Measurements from ENCODE around the gene NPAS2.

DNA sequence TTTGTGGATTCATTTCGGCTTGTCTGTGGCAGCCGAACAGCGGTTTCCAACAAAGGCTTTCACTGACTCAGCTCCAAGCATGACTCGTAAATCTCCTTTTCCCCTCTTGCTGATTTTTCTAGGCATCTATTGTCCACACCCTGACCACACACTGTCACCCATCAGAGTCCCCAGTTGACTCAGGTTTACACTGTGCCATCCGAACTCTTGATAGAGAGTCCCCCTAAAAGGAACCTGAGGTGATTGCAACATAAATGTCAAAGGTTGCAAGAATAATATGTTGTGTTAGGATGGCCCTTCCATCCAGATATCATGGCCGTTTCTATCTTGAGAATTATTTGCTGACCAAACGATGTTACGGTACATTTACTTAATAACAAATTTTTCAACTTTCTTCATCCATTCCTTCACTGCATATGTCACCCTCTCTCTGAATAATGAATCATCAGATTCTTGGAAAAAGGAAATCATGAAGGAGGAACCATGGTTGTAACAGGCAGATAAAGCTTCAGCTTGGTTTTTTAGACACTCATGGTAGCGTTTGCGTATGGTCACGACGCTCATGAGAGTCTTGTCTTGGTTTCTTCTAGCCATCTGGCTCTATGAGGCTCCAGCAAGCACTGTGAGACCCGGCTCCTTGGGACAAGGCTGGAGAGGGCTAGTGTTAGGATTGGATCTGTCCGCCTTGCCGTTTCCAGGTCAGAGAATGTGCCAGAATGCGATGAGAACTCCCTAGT is 72.1 kb downstream of the NPAS2 start:
- TF ChIP-seq POLR2AphosphoS5 (IDR thresholded peaks at IDR 0.05) (no peak), EP300 (IDR thresholded peaks at IDR 0.05) (no peak)

All from upper lobe of left lung (tissue), 4 donors.